ENCODE measurements around the gene RNF141.

RNF141 gene

DNA sequence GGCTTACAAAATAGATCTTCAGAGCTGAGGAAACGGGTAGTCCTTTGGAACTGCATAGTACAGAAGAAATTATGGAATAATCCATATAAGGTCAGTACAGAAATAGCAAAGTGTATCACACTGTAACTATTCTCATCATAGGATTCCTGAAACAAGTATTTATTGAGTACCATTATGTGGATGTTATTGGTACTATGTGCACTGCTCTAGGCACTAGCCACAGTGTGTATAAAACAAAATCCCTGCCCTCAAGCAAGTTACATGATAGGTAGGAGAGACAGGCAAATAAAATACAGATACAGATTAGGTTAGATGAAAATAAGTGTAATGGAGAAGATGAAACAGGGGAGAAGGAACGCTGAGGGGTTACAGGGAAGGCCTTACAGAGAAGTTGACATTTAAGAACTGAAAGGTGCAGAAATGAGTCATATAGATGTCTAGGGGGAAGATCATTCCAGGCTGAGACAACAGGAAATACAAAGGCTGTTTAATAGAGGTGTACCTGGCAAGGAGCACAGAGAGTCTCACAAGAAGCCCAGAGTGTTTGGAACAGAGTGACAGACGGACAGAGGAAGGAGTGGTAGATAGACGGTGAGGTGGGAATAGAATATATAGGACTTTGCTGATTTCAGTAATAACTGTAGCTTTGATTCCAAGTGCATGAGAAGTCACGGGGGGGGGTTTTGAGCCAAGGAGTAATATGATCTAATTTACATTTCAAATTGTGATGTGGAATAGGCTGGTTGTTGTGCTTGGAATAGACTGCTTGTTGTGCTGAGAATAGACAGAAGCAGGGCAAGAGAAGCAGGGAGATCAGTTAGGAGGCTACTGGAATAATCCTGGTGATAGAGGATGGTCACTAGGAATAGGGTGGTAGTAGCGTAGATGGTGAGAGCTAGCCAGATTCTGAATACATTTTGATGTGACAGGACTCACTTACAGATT lies 13.7 kb downstream of the RNF141 start:
- DNase-seq (ENCODE audit: low read depth in 1 of 2, low spot score in 1 of 2): no peak

- no peak for DNase-seq (ENCODE audit: low read depth in 1 of 2, low spot score in 1 of 2)
Observed at GRCh38 chr11:10524471-10524870, 16.5 kb downstream of the RNF141 start.

GRCh38 chr11:10522921-10523320 lies 18.1 kb downstream of the RNF141 start:
- DNase-seq (ENCODE audit: low read depth in 1 of 2, low spot score in 1 of 2): no peak

DNA sequence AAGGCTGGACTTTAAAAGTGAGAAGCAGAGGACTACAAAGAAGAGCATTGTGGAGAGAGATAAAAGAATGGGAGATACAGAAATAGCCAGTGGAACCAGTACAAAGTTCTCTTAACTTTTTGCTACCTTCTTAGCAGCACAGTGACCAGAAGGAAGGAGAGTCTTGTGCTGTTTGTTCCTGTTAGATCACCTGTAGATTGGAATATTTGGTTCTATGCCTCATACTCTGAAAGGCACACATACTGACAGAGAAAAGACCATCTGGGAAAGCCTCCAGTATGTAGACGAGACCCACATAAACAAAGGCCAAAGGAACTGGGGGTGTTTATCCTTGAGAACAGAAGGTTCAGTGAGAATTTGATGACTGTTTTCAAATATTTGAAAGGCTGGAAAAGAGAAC lies 18.7 kb downstream of the RNF141 start:
- no peak for DNase-seq (ENCODE audit: low read depth in 1 of 2, low spot score in 1 of 2)

GRCh38 chr11:10520562-10520961 lies 20.4 kb downstream of the RNF141 start:
- no peak for DNase-seq (ENCODE audit: low read depth in 1 of 2, low spot score in 1 of 2)

DNA sequence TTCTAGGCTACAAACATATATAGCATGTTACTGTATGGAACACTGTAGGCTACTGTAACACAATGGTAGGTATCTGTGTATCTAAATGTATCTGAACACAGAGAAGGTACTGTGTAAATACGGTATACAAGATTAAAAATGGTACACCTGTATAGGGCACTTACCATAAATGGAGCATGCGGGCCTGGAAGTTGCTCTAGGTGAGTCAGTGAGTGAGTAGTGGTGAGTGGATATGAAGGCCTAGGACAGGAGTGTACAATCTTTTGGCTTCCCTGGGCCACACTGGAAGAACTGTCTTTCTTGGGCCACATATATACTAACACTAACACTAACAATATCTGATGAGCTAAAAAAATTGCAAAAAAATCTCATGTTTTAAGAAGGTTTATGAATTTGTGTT lies 21.4 kb downstream of the RNF141 start:
- DNase-seq (ENCODE audit: low read depth in 1 of 2, low spot score in 1 of 2): no peak

GRCh38 chr11:10518891-10519290 lies 22.1 kb downstream of the RNF141 start:
- DNase-seq (ENCODE audit: low read depth in 1 of 2, low spot score in 1 of 2): no peak

GRCh38 chr11:10518123-10518522 lies 22.9 kb downstream of the RNF141 start:
- no peak for DNase-seq (ENCODE audit: low read depth in 1 of 2, low spot score in 1 of 2)

DNA sequence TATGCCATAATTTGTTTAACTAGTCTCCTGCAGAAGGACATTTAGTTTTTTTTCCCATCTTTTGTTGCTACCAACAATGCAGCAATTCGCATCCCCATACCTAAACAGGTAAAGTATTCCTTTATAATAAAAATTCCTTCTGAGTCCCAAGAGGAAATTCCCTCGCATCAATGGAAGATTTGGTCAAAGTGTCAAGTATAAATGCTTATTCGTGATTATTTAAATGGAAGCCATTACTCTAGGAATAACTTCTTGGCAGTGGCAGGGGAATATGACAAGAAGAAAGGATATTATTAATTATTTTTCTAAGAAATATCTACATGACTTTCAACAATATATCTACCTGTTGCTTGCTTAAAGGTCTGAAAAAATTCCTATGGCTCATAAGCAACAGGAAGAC lies 25.6 kb downstream of the RNF141 start:
- no peak for DNase-seq (ENCODE audit: low read depth in 1 of 2, low spot score in 1 of 2)

- DNase-seq (ENCODE audit: low read depth in 1 of 2, low spot score in 1 of 2): no peak
Observed at GRCh38 chr11:10514709-10515108, 26.3 kb downstream of the RNF141 start.

GRCh38 chr11:10514202-10514601 lies 26.8 kb downstream of the RNF141 start:
- DNase-seq (ENCODE audit: low read depth in 1 of 2, low spot score in 1 of 2): no peak

DNA sequence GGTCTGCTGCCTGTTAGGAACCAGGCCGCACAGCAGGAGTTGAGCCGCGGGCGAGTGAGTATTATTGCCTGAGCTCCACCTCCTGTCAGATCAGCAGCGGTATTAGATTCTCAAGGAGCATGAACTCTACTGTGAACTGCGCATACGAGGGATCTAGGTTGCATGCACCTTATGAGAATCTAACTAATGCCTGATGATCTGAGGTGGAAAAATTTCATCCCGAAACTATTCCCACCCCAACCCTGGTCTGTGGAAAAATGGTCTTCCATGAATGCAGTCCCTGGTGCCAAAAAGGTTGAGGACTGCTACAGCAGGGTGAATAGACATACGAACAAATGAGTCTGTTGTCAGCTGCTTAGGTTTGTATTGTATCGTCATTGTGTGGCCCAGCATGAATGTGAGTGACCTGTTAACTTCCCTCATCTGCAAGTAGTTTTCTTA lies 29.8 kb downstream of the RNF141 start:
- no peak for DNase-seq (ENCODE audit: low read depth in 1 of 2, low spot score in 1 of 2)

- DNase-seq (ENCODE audit: low read depth in 1 of 2, low spot score in 1 of 2): no peak
Observed at GRCh38 chr11:10506008-10506370, 35.0 kb downstream of the RNF141 start.

GRCh38 chr11:10505278-10506007 lies 35.5 kb downstream of the RNF141 start:
- no peak for DNase-seq (ENCODE audit: low read depth in 1 of 2, low spot score in 1 of 2)

GRCh38 chr11:10504490-10504889 lies 36.5 kb downstream of the RNF141 start:
- no peak for DNase-seq (ENCODE audit: low read depth in 1 of 2, low spot score in 1 of 2)

- DNase-seq (ENCODE audit: low read depth in 1 of 2, low spot score in 1 of 2): no peak
Observed at GRCh38 chr11:10503777-10504480, 37.1 kb downstream of the RNF141 start.

- no peak for DNase-seq (ENCODE audit: low read depth in 1 of 2, low spot score in 1 of 2)
Observed at GRCh38 chr11:10503221-10503620, 37.8 kb downstream of the RNF141 start.

DNA sequence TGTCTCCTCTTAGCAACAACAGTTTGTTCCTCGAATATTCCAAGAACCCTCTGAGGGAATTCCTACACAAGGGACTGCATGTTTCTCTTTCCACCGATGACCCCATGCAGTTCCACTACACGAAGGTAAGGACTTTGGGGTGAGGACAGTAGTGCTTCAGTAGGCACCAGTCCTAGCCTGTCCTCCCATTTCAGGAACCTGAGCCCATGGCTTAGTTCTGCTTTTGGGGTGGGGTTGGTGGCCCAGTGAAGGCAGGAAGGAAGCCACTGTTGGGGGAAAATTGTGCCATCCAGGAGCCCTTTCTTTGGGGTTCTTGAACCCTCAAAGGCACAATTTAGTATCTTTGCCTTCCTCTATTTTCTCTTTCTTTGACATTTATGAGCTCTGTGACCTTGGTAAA lies 38.2 kb downstream of the RNF141 start:
- DNase-seq (ENCODE audit: low read depth in 1 of 2, low spot score in 1 of 2): no peak

DNA sequence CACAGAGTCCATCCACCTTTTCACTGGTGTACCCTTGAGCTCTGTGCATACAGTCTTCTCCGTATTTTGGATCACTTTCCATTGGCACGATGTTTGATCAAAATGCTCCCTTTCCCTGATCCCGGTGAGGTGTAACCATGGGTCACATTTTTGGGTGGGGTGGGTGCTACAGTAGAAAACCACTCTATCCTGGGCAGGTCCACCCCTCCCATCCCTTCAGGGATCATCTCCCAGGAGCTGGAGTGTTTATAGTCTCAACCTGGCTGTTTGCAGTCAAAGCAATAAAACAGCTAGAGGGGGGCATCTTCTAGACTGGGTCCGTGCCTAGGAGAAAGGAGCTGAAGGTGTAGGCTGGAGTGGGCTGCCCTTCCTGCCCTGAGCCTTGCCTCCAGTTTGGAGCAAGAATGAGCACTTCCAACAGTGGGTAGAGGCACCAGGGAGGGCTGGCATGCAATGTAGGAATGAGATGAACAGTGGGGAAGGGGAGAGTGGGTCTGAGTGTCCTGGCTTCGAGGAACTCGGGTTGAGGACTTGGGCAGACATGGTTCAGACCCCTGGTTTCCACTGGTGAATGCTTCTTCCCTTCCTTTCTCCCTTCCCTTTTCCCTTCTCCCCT lies 38.8 kb downstream of the RNF141 start:
- no peak for DNase-seq (ENCODE audit: low read depth in 1 of 2, low spot score in 1 of 2)

GRCh38 chr11:10500757-10501684 lies 40.0 kb downstream of the RNF141 start:
- no peak for DNase-seq (ENCODE audit: low read depth in 1 of 2, low spot score in 1 of 2)

All from stimulated activated CD4-positive, alpha-beta T cell treated with anti-CD3 and anti-CD28 coated beads, Interleukin-15, amount 100 ng/mL, for 1 hour (primary cell).